ENCODE measurements around the gene COMMD7.
"Not testable (repeated sequence)": the region's sequence is repeated elsewhere in the genome, so short reads cannot be mapped to it uniquely, and the experiment has no call there.

COMMD7 gene

DNA sequence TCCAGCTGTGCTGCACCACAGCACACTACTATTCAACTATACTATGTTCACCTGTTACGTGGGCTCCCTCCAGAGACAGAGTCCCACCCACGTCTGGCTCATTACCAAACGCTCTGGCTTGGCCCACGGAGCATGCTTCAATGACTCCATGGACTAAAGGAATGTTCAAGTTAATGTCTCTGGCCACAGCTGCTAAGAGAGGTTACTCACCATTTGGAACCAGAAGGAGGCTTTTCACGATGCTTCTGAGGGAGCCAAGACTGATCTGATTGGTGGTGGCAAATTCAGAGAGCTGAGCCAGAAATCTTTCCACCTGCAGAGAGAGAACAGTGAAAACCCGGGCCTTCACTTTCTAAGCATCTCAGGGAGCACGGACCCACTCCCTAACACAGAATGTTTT lies 15.6 kb downstream of the COMMD7 start:
- no peak for DNase-seq

DNA sequence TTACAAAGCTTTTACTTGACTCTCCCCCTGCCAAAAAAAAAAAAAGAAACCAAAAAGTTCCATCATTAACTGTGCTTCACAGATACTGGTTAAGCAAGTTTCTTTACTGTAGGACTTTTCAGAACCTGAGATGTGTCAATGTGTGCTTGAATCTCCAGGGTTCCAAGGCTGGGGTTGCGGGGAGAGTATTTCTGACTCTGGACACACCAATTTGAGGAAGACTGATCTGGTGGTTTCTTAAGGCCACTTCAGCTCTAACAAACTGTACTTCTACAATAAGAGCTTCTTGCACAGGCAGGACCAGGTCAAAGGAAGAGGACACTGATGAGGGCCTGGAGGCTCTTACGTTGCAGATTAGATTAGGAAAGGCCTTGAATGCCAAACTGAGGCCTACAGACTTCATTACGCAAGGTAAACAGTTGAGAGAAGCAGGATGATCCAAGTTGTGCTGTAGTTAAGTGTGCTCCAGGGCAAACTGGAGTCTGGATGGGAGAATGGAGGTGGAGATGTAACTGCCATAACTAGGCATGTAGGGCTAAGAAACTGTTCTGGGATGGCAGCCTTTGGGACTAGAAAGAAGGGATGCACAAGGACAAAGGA lies 24.4 kb downstream of the COMMD7 start:
- no peak for DNase-seq

DNA sequence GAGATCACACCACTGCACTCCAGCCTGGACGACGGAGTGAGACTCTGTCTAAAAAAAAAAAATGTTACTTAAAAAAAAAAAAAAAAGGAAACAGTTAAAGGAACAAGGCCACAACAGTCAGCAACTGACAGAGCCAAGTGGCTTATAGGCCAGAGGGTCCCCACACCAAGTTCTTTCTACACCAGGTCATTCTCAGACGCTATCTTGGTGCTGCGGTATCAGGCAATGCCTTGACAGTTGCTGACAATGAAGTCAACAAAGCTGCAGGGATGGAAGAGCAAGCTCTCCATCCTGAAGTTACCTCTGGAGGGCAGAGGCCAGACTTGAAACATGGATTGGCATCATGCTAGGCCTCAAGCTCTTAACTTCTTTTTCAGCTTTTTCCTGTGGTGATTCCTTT lies 31.9 kb downstream of the COMMD7 start:
- DNase-seq = no peak

DNA sequence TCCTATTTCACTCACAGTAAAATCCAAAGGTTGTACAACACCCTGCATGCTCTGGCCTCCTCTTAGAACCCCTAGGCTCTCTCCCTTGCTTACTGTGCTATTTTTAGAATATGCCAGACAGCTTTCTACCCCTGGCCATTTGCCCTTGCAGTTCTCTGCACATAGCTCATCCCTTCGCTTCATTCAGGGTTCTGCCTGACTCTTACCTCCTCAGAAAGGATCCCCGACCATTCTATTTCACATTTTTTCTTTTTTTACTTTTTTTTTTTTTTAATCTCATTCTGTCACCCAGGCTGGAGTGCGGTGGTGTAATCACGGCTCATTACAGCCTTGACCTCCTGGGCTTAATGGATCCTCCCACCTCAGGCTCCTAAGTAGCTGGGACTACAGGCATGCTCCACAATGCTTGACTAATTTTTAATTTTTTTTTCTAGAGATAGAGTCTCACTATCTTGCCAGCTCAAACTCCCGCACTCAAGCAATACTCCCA lies 33.6 kb downstream of the COMMD7 start:
- DNase-seq = no peak

DNA sequence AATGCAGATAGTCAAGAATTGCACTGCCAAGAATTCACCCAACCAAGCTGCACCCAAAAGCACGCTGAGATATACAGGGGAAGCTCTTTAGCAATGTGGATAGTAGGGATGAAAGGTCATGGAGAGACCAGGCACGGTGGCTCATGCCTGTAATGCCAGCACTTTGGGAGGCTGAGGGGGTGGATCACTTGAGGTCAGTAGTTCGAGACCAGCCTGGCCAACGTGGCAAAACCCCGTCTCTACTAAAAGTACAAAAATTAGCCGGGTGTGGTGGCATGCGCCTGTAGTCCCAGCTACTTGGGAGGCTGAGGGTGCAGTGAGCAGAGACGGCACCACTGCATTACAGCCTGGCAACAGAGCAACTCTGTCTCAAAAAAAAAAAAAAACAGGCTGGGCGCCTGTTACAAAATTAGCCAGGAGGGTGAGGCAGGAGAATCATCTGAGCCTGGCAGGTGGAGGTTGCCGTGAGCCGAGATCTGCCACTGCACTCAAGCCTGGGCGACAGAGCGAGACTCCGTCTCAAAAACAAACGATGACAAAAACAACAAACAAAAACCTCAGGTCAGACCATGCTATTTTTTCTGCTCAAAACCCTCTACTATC lies 34.1 kb downstream of the COMMD7 start:
- DNase-seq = not testable (repeated sequence)

DNA sequence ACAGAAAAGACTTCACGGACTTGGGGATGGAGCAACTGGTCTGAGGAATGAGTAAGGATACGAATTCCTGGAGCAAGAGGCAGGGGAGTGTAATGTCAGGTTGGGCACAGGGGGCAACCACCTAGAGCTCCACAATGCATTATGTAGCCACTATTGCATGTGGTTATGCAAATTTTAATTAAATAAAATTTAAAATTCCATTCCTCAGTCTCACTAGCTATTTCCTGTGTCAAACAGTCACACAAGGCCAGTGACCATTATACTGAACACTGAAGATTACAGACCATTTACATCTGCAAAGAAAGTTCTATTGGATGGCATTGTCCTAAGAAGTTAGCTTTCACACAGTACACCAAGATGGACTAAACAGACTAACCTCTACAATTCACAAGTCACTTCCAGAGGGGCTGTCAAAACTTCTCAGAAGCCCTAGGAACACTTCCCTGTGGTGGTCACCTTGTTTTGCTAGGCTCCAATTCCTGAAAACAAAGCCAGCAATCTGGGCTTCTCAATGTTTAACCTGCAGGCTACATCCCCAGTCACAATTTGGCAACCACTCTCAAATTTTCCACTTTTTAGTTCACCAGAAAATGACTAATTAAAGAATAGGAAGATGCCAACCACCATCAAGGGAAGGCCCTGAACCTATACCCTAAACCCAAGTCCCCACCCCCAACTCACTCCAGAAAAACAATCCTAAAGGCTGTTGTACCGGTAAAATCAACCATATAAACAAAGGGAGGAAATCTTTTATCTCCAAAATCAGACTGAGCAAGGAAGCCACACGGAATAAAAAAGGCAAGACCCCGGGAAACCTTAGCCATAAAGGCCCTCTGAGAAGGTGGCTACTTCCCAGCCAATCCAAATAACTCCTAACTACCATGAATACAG lies 35.3 kb downstream of the COMMD7 start:
- no peak for DNase-seq

DNA sequence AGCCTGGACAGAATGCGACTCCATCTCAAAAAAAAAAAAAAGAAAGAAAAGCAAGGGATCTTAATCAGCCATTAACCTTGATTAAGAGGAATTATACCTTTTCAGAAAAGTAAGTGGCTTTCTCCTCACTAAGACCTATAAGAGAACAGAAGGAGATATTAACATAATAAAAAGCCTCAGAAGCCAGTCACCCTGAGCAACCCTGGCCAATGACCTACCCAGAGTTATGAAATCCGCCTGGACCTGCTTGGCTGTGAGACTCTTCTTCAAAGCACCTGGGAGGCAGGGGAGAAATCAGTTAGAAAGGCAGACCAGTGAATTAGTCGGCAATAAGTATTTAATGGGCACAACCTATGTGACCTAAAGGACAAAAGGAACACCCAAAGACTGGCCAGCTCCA lies 36.8 kb downstream of the COMMD7 start:
- DNase-seq = no peak

DNA sequence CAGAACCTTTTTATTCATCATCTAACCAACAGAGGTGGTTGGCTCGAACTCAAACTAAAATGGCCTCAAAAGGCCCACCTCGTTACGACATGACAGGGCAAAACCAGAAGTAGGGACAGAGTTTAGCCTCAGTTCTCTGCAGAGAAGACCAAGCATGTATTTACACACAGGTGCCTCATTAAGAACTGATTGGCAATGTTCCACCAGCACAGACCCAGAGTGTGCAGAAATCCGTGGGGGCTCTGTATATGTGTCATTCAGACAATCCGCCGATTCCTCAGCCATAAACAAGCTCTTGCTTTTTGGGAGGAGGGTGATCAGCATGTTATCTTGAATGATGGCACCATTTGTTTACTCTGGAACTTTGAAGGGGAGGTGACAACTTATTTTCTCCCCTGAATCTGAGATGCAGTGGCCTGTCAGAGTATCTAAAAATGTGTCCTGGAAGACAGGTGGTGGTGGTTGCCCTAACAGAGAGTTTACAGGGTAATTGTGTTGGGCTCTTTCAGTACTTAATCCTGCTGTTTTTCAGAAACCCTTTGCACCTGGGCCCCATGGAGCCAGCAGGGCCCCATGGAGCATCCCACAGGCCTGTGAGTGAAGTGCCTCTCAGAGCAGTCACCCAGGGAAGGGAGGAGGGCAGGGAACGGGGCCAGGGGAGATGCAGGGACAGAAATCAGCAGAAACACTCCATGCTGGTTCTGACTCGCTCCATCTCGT lies 40.4 kb downstream of the COMMD7 start:
- no peak for DNase-seq

DNA sequence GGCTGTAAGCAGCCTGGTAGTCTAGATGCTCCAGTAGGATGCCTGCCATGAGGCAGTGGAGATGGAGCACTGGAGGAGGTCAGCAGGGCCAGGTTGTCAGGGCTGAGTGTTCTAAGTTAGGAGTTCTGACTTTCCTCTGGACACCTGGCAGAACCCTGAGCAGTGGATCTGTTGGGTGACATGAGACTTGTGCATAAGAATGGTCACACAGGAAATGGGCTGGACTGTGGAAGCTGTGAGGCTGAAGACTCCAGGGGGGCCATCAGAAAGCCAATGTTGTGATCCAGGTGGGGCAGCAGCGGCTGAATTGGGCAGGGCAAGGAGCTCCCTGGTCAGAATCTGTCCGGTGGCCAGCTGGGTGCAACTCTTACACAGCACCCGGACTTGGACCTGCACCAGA lies 45.7 kb downstream of the COMMD7 start:
- no peak for DNase-seq

DNA sequence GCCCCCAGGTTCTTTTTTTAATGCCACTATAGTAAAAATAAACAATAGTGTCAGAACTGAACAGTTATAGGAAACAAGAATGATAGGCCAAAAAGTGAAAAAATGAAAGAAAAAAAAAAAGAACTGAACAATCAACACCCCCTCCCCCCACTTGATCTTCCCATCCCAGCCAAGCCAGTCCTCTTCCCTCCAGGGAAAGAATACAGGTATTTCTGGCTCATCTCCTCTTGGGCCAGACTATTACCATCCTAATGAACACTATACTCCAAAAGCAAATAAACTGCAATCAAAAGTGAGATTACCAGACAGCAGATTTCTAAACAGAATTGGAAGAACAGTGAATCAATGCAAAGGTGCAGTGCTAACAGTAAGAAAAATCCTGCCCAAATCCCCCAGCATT lies 48.2 kb downstream of the COMMD7 start:
- no peak for DNase-seq

DNA sequence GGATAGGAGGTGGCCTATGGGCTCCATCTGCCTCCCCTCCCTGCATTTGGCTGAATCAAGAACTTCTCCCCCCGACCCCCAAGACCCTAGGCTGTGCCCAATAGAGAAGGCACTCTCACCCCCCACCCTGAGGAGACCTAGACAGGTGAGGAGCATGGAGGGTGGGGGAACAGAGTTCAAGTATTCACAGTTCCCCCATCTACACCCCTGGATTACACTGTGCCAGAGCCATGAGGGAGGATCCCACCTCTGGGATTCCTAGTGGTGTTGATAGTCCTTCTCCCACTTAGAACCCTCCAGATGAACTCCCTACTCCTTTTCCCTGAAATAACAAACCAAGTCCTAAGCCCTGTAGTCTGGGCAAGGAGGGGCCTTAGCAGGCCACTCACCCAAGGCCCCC lies 54.3 kb downstream of the COMMD7 start:
- not testable (repeated sequence) for DNase-seq

DNA sequence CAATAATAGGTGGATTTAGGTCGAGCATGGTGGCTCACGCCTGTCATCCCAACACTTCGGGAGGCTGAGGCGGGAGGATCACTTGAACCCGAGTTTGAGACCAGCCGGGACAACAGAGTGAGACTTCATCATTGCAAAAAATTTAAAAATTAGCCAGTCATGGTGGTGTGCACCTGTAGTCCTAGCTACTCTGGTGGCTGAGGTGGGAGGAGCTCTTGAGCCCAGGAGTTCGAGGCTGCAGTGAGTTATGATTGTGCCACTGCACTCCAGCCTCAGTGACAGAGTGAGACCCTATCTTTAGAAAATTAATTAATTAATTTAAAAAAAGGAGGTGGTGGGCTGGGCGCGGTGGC lies 56.1 kb downstream of the COMMD7 start:
- DNase-seq = no peak

DNA sequence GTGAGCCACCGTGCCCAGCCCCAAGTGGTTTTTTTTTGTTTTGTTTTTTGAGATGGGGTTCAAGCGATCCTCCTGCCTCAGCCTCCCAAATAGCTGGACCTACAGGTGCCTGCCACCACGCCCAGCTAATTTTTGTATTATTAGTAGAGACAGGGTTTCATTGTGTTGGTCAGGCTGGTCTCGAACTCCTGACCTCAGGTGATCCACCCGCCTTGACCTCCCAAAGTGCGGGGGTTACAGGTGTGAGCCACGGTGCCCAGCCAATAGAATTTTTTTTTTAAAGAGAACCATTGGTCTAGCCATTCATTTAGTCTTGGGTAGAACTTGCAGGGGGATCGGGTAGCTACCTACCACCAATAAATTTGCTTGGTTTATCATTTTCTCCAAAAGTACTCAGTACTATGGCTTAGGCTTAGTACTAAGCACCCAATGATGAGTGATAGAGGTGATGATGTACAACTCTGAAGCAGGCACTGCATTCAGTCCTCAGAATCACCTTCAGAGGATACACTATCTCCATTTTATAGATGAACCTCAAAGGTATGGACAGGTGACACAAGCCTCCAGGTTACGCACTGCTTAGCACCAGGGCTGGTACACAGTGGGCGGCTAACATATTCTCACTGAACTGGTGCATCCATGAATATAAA lies 56.6 kb downstream of the COMMD7 start:
- no peak for DNase-seq

DNA sequence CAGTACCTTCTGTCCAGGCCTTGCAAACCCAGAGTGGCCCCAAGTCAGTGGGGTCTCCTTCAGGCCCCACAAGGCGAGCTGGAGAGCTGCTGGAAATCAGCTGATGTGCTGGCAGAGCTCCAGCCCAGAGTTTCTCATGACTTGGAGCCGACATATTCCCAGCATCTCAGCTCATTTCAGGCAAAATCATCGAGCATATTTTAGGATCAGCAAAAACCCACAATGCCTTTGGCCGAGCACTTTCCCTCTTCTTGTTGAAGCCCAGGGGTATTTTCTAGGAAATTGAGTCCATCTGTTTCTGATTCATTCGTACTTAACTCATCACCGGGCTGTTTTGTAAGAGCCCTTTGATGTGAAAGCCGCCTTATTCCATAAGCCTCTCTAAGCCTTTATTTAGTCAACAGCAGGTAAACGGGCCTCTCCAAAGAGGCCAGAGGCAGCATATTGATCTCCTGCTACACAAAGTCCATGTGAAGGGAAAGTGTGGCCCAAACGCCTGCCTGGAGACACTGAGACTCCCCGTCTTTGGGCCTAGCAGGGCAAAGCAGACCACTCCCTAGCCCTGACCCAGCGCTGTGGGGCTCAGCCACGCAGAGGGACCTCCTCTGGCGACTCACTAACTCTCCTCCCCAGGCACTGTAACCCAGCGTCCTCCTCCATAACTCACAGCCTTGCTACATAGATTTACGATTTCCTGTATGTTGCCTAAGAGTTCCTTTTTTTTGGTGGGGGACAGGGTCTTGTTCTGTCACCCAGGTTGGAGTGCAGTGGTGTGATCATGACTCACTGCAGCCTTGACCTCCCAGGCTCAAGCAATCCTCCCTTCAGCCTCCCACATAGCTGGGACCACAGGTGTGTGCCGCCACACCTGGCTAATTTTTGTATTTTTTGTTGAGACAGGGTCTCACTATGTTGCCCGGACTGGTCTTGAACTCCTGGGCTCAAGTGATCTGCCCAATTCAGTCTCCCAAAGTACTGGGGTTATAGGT lies 57.4 kb downstream of the COMMD7 start:
- peak; percentile 61 for DNase-seq

DNA sequence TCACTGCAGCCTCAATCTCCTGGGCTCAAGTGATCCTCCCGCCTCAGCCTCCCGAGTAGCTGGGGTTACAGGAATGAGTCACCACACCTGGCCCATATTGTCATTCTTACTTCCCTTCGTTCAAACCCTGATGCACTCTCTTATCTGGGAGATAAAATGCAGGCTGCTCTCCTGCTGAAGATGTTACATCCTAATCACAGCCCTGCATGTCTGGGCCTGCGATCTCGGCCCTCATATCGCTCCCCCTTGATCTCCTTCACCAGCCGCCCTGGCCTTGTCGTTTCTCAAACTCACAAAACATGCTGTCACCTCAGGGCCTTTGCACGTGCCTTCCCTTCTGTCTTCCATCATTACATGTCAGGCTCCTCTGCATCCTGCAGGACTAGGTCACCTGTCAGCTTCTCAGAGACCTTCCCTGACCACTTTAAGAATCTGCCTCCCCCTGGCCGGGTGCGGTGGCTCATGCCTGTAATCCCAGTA lies 60.7 kb downstream of the COMMD7 start:
- DNase-seq = no peak

DNA sequence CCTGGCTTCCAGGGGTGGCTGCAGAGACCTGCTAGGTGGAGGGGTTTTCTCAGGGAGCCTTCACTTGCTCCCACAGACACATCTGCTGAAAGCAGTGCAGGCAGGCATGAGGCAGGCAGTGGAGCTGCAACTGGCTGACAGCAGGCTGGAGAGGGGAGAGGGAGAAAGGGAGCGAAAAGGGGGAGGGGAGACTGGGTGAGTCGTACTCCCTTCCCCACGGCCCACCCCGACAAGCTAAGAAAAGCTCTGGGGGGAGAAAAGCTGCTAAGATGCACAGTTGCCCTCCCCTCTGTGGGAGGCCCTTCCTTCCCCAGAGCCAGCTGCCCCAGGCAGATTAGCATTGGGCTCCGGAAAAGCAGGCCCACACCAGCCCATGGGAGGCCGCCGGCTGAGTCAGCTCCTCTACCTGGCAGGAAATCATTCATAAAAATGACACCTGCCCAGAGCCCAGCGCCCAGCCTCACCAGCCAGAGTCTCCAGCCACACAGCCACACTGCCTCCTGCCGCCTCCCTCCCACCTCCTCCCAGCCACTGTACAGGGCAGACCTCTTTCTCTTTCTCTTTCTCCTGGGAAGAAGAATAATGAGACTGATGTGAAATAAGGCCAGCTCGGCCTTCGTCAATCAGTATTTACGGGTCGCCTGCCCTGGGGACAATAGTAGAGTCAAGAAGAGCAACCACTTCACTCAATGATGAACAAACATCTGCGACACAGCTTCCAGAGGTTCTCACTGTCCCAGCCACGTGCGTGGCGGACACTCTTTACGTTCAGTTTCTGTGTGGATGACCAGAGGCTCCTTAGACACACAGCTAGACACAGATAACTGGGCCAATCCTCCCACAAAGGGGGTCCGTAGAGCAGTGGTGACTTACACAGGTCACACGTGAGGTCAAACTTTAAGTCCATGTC lies 61.8 kb downstream of the COMMD7 start:
- DNase-seq = no peak

DNA sequence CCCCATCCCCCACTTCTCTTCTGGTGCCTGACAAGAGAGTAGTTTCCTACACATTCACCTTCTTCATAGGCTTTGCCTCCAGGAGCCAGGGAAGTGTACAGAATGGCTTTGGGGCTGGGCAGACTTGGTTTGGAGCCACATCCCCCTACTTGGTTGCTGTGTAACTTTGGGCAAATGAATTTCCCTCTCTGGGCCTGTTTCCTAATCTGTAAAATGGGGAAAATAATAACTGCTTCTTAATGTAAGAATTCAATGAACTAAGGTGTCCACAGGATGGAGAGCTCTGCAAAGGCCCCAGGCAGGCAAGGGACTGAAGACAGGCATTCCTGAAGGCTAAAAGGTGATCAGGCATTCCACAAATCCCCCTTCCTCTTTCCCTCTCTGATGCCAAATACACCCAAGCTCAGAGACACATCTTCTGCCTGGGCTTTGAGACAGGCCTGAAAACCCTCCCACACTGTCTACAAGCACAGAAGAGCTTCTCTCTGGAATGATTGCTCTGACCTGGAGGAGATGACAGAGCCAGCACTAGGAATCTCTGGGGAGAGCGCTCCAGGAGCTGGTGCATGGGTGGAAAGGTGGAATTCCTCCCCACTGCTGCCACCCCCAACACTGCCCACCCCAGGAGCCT lies 62.6 kb downstream of the COMMD7 start:
- DNase-seq = no peak

DNA sequence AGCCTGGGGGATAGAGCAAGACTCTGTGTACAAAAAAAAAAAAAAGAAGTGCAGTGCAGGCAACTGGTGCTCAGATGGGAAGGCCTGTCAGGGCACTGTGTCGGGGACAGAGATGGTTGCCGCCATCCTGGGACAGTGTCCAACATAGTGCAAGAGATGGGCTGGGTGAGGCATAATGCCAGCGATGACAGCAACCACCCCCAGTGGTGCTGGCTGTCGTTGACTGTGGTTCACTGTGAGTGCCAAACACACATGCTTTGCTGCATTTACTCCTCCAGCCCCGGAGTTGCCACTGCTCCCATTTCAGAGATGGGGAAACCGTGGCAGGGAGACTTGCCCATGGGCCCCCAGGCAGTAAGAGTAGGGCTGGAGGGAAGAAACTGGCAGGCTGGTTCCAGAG lies 64.3 kb downstream of the COMMD7 start:
- no peak for DNase-seq

DNA sequence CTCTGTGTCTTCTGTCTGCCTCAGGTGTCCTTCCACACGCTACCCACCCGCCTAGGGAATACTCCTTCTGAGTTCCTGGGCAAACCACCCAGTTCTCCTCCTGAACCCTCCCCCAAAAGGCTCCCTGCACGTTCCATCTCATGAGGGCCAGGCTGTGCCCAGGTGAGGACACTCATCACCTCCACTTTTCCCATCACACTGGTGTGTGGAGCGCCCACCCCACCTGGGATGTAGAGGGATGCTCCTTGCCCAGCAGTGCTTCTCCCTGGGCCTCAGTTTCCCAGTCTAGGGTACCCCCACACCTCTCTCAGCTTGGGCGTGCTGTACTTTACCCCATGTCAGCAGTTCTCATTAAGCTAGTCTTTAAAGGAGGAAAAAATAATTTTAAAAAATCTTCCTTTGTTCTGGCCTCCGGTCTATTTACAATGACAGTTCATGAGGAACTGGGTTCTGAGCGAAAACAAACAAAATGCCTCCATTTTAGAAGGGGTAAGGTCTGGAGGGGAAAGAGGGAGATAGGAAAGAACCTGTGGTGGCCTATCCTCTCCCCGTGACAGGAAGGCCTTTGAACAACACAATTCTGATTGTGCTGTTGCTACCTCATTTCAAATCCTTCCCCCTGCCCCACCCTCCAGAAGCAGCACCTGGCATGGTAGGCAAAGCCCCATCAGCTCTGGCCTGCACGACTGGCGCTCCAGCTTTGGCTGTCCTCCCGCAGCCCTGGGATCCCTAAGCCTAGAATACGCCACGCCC lies 67.9 kb downstream of the COMMD7 start:
- DNase-seq = no peak

Data from SIG-M5 (cell line).